ENCODE measurements around the gene LRP1-AS.
"Not testable (repeated sequence)": the region's sequence is repeated elsewhere in the genome, so short reads cannot be mapped to it uniquely, and the experiment has no call there.

The LRP1-AS gene

GRCh38 chr12:57138526-57139272 lies 8.7 kb downstream of the LRP1-AS start:
- no peak for DNase-seq

- peak; percentile 81 for DNase-seq
Observed at GRCh38 chr12:57135527-57136326, 11.7 kb downstream of the LRP1-AS start.

GRCh38 chr12:57134949-57135348 lies 12.5 kb downstream of the LRP1-AS start:
- DNase-seq: no peak

- no peak for DNase-seq
Observed at GRCh38 chr12:57133916-57134315, 13.5 kb downstream of the LRP1-AS start.

- DNase-seq: no peak
Observed at GRCh38 chr12:57133013-57133569, 14.3 kb downstream of the LRP1-AS start.

- DNase-seq: no peak
Observed at GRCh38 chr12:57131896-57132744, 15.3 kb downstream of the LRP1-AS start.

GRCh38 chr12:57130941-57131340 lies 16.5 kb downstream of the LRP1-AS start:
- no peak for DNase-seq

GRCh38 chr12:57129889-57130288 lies 17.5 kb downstream of the LRP1-AS start:
- no peak for DNase-seq

GRCh38 chr12:57129321-57129842 lies 18.0 kb downstream of the LRP1-AS start:
- DNase-seq: peak; percentile 41

GRCh38 chr12:57128519-57129247 lies 18.7 kb downstream of the LRP1-AS start:
- DNase-seq: peak; percentile 61

- peak; percentile 95 for DNase-seq
Observed at GRCh38 chr12:57127726-57128518, 19.5 kb downstream of the LRP1-AS start, which contains the start of gene LRP1. TSS of gene LRP1 (plus strand) at chr12:57128483. CDS start at chr12:57128965, 482 bp downstream.

GRCh38 chr12:57127101-57127725 lies 20.2 kb downstream of the LRP1-AS start:
- no peak for DNase-seq

- DNase-seq: no peak
Observed at GRCh38 chr12:57126561-57126960, 20.9 kb downstream of the LRP1-AS start.

GRCh38 chr12:57126061-57126460 lies 21.4 kb downstream of the LRP1-AS start:
- no peak for DNase-seq

- peak; percentile 94 for DNase-seq
Observed at GRCh38 chr12:57124261-57124877, 23.1 kb downstream of the LRP1-AS start.

GRCh38 chr12:57123813-57124212 lies 23.6 kb downstream of the LRP1-AS start:
- no peak for DNase-seq

GRCh38 chr12:57120718-57121117 lies 26.7 kb downstream of the LRP1-AS start:
- DNase-seq: not testable (repeated sequence)

GRCh38 chr12:57119294-57120085 lies 27.9 kb downstream of the LRP1-AS start:
- DNase-seq: no peak

GRCh38 chr12:57118711-57119271 lies 28.6 kb downstream of the LRP1-AS start:
- DNase-seq: no peak
